Left forelimb (tissue), 1 donor: ENCODE measurements around the gene DBNDD1.
"Not testable (repeated sequence)": the region's sequence is repeated elsewhere in the genome, so short reads cannot be mapped to it uniquely, and the experiment has no call there.

Source experiments
- DNase-seq: peaks from one replicate; pipeline ENCODE4 v3.0.0-alpha.2; 2018; ENCODE audit warnings: low spot score

DBNDD1 gene

GRCh38 chr16:90011908-90012501 is 7.3 kb downstream of the DBNDD1 start:
- DNase-seq = no peak

DNA sequence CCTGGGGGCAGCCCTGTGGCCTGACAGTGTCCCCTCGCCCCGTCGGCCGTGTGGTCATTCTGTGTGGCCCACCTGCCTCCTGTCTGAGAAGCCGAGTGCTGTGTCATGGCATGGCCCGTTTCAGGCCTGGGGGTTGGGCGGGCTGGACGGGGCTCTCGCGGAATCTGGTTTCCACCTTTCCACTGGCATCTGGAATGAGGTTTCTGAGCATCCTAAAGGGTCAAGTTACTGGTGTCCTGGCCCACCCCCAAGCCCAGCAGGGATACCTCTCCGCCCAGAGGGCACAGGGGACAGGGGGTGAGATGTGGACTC is 7.8 kb downstream of the DBNDD1 start:
- DNase-seq = no peak

- no peak for DNase-seq
Measured at GRCh38 chr16:90010676-90011507, 8.4 kb downstream of the DBNDD1 start.

GRCh38 chr16:90009172-90009899 is 9.9 kb downstream of the DBNDD1 start:
- DNase-seq = no peak

GRCh38 chr16:90008708-90009145 is 10.5 kb downstream of the DBNDD1 start:
- DNase-seq = no peak

GRCh38 chr16:90007635-90008234 is 11.5 kb downstream of the DBNDD1 start:
- not testable (repeated sequence) for DNase-seq

GRCh38 chr16:90007015-90007414 is 12.2 kb downstream of the DBNDD1 start:
- no peak for DNase-seq

- no peak for DNase-seq
Measured at GRCh38 chr16:90005956-90006663, 13.1 kb downstream of the DBNDD1 start.

- DNase-seq = no peak
Measured at GRCh38 chr16:90004577-90004976, 14.7 kb downstream of the DBNDD1 start.

- DNase-seq = no peak
Measured at GRCh38 chr16:90002759-90003158, 16.5 kb downstream of the DBNDD1 start.

GRCh38 chr16:90001761-90002503 is 17.3 kb downstream of the DBNDD1 start:
- DNase-seq = no peak

DNA sequence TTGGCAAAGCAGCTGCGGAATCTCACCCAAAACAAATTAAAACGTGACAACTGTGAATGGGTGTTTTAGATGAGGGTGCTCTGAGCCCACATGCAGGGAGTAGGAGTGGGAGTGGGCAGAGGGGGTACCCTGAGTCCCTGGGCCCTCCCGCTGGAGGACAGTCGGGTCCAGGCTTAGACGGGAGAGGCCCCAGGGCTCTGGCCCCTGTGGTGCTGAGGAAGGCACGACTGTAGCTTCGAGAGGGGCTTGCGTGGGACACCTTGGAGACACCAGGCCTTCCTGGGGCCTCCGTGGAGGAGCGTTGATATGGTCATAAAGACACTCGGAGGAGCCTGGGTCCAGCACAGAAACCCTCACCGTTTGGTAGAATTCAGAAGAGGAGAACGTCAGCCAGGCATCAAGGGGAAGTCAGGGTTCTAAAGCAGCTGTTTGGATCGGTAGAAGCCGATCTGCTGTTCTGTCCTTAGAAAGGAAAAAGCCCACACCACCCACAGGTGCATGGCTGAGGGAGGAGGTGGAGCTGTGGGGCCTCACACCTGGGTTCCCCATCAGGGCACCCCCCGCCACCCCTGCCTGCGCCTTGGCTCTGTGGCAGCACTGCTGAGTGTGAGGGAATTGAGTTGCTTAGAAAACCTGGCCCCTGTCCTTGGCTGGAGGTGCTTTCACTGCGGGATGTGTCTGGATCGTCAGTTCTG is 18.4 kb downstream of the DBNDD1 start:
- no peak for DNase-seq

DNA sequence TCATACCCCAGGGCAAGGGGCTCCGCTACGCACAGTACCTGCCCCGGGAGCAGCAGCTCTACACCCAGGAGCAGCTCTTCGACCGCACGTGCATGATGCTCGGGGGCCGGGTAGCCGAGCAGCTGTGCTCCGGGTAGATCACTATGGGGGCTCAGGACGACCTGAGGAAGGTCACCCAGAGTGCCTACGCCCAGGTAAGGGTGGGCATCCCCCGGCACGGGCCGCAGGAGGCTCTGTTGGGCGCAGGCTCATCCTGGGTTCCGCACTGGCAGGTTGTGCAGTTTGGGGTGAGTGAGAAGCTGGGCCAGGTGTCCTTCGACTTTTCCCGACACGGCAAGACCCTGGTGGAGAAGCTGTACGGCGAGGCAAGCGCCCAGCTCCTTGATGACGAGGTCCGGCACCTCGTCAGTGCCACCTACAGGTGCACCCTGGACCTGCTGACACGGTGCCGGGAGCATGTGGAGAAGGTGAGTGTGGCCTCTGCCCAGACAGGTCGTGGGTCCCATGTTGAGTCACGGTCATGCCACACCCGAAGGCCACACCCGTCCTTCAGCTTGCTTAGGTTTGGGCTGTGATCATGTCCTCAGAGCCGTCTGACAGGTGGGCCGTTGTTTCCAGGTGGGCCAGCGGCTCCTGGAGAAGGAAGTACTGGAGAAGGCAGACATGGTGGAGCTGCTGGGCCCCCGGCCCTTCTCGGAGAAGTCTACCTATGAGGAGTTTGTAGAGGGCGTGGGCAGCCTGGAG is 19.3 kb downstream of the DBNDD1 start:
- DNase-seq = no peak

- no peak for DNase-seq
Measured at GRCh38 chr16:89996178-89996489, 23.1 kb downstream of the DBNDD1 start.

DNA sequence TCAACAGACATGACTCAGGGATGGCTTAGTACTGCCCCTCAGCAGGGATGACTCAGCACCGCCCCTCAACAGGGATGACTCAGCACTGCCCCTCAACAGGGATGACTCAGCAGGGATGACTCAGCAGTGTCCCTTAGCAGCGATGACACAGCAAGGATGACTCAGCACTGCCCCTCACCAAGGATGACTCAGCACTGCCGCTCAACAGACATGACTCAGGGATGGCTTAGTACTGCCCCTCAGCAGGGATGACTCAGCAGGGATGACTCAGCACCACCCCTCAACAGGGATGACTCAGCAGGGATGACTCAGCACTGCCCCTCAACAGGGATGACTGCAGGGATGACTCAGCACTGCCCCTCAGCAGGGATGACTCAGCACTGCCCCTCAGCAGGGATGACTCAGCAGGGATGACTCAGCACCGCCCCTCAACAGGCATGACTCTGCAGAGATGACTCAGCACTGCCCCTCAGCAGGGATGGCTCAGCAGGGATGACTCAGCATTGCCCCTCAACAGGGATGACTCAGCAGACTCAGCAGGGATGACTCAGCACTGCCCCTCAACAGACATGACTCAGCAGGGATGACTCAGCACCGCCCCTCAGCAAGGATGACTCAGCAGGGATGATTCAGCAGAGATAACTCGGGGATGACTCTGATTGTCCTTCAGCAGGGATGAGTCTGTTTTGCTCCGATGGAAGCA is 23.6 kb downstream of the DBNDD1 start:
- DNase-seq = not testable (repeated sequence)

- DNase-seq = not testable (repeated sequence)
Measured at GRCh38 chr16:89994721-89995474, 24.4 kb downstream of the DBNDD1 start.

- no peak for DNase-seq
Measured at GRCh38 chr16:89994389-89994720, 24.9 kb downstream of the DBNDD1 start.

GRCh38 chr16:89993971-89994370 is 25.3 kb downstream of the DBNDD1 start:
- no peak for DNase-seq

- DNase-seq = no peak
Measured at GRCh38 chr16:89993377-89993776, 25.9 kb downstream of the DBNDD1 start.
